ENCODE measurements around the gene ZFYVE26.

DNA sequence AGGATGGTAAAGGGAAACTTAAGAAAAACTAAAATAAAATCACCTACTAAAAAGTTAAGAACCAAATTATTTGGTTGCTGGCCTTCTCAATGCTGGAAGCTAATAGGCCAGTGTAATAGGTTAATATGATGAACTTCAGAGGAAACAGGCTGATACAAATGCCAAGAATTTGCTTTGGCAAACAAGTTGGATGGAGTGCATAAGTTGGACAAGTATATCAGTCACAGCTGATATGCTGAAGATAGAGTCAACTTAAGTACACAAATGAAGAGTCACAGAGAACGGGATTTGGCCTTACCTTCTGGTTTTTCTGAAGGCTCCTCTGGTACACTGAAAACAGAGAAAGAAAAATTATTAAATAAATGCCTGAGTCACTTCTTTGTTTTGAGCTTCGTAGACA lies 48.2 kb downstream of the ZFYVE26 start:
- TF ChIP-seq POLR2A (IDR thresholded peaks at IDR 0.05) (no peak), CTCF (IDR thresholded peaks at IDR 0.05) (no peak), POLR2AphosphoS5 (IDR thresholded peaks at IDR 0.05) (peak; percentile 33)
